MV-4-11 (cell line): Measurements from ENCODE around the gene TARS3.
"Not testable (repeated sequence)": the region's sequence is repeated elsewhere in the genome, so short reads cannot be mapped to it uniquely, and the experiment has no call there.

ENCODE experiments used
- DNase-seq: peaks from one replicate; lab custom pipeline; 2025; lab: John Stamatoyannopoulos, UW

TARS3 gene

GRCh38 chr15:101723874-101724674 is at the start of gene TARS3:
Gene TARS3 (minus strand): TSS chr15:101724473. CDS start chr15:101724387, 86 bp downstream.
- peak; percentile 76 for DNase-seq

DNA sequence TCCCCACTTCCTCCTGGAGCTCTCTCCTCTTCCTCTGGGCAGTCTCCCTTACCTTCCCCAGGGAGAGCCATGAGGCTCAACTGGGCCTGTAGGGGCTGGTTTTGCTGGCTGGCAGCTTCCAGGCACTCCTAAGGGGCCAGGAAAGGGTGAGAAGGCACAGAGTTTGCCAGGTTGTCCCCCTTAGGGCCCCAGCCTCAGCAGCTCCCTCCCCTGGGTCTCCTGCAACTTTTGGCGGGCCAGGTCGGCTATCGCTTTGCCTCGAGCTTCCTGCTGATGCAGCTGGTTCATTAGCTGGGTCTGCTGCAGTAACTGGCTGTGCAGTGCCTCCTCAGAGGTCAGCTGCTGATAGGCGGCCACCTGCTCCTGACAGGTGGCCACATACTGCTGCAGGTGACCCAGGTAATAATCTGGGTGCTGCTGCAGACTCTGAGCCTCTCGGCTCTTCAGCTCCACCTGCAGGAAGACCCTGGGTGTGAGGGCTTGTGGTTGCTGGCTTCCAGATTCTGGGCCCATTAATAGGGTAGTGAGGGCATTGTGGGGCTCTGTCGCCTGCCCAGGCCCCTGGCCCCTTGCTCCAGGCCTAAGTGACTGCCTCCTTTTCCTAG is 49.3 kb upstream of the TARS3 start:
- no peak for DNase-seq

DNA sequence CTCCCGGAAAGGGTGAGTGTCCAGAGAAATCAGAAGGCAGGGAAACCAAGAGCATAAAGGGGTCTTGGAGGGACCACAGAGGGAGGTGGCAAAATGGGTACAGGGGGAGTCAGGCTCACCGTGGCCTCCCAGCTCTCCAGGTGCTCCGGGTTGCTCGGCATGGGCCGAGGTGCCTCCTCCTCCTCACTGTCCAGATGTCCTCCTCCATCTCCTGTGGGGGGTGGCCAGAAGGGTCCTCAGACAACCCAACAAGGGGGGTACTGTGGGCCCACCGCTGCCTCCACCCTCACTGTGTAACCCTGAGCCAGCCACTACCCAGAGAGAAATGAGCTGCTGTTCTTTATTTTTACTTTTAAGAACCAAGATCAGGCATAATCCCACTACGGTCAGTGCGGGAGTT is 48.6 kb upstream of the TARS3 start:
- no peak for DNase-seq

GRCh38 chr15:101767083-101767640 is 42.9 kb upstream of the TARS3 start:
- not testable (repeated sequence) for DNase-seq

DNA sequence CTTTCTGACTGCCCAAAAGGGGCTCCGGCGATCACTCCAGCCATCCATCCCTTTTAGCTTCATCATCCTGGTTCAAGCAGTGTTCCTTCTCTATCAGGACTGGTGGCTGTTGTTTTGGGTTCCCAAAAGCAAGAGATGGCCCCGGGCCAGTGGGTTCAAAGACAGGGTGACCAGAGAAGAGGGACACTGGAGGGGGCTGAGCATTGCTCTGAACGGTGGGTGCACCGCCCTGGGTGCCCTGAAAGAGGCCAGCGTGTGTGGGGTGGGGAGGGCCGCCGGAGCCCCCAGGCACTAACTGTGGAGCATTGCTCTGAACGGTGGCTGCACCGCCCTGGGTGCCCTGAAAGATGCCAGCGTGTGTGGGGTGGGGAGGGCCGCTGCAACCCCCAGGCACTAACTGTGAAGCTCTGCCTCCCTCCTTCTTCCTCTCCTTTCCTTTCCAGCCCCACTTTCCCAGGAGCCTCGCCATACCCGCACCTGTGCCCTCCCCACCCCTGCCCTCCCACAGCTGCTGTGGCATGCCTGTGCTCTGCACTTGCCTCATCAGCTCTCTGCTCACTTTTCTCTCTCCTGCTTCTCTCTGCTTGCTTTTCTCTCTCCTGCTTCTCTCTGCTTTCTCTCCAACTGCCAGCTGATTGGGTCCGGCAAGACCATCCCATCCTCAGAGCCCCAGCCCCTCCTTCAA is 41.6 kb upstream of the TARS3 start:
- no peak for DNase-seq

- not testable (repeated sequence) for DNase-seq
These were observed 41.0 kb upstream of the TARS3 start for GRCh38 chr15:101765340-101765671.

DNA sequence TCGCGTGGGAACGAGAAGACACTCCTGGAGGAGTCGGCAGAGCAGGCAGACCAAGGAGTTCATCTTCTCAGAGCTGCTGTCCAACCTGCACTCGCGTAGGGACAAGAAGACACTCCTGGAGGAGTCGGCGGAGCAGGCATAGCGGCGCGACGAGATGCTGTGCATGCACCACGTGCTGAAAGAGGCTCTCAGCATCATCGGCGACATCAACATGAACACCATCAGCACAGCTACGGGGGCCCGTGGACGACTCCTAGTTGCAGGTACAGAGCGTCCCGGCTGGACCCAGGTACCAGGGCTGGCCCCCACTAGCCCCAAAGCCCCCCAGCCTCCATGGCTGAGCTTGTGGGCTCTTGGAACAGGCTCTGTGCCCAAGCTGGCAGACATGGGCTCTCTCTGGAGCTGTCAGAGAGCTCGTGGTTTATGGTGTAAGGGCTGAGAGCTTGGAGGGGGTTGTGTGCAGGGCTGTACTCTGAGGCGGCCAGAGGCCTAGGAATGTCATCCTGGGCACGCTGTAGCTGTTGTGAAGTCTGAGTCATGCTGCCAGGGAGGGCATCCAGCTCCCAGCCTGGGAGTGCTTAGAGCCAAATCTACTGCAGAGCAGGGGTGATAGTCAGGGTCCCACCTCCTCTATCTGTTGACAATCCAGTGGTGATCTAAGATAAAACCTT is 40.5 kb upstream of the TARS3 start:
- not testable (repeated sequence) for DNase-seq

DNA sequence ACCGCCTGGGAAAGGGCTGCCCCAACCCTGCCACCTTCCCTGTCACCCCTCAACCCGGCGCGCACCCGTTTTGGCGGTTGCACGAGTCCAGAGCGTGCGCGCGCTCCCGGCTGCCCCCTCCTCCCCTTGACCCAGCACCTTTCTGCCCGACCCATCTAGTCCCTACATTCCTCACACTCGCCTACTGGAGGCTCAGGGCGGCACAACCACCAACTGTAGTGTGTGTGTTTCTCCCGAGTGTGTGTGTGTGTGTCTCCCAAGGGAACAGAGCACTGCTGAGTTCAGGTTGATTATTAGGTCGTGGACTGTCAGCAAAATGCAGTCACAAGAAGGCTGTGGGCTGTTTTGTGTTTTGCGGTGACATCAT is 22.4 kb upstream of the TARS3 start:
- not testable (repeated sequence) for DNase-seq

DNA sequence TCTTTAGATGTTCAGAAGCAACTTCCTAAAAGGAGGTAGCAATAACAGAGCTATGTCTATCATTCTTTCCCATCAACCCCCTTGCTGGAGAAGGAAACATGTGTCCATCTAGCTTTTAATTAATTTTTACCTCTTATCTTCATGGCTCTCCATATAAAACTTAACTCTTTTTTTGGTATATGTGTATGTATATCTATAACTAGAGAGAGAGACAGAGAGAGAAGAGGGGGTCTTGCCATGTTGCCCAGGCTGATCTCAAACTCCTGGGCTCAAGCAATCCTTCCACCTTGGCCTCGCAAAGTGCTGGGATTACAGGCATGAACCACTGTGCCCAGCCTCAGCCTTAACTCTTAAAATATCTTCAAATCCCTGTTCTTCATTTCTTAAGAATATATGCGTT is 10.6 kb upstream of the TARS3 start:
- not testable (repeated sequence) for DNase-seq

GRCh38 chr15:101733545-101733944 is 9.3 kb upstream of the TARS3 start:
- DNase-seq: no peak

GRCh38 chr15:101732772-101733171 is 8.5 kb upstream of the TARS3 start:
- DNase-seq: no peak

- DNase-seq: no peak
These were observed 7.5 kb upstream of the TARS3 start for GRCh38 chr15:101731746-101732145.

GRCh38 chr15:101727186-101727585 is 2.9 kb upstream of the TARS3 start:
- DNase-seq: no peak

DNA sequence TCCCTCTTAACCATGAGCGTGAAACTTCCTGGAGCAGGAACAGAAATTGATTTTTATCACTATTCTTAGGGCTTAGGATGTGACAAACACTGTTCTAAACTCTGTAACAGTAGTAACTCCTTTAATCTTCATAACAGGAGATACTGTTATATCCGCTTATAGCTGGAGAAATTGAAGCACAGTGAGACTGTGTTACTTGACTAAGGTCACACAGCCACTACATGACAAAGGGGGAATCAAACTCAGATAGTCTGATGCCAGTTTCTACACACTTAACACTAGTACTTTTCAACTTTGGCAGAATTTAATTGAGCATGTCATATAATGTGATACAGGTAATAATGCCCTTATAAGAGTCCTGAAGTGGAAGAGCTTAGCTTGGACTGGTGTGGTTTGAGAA is 800 bp upstream of the TARS3 start:
- no peak for DNase-seq

DNA sequence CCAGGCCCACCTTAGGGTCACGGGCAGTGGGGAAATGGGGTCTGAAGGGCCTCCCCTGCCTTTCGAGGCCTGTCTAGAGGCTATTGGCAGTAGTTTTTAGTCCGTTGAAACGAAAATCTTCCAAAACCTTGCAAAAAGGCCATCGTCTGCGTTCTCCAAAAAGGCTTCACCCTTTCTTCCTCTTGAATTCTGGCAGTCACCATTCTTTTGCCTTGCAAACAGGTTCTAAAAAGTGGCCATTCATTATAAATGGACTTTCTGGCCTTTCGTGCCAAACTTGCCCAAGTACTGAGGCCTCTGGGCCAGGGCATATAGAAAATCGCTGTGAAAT is 367 bp upstream of the TARS3 start:
- DNase-seq: no peak

DNA sequence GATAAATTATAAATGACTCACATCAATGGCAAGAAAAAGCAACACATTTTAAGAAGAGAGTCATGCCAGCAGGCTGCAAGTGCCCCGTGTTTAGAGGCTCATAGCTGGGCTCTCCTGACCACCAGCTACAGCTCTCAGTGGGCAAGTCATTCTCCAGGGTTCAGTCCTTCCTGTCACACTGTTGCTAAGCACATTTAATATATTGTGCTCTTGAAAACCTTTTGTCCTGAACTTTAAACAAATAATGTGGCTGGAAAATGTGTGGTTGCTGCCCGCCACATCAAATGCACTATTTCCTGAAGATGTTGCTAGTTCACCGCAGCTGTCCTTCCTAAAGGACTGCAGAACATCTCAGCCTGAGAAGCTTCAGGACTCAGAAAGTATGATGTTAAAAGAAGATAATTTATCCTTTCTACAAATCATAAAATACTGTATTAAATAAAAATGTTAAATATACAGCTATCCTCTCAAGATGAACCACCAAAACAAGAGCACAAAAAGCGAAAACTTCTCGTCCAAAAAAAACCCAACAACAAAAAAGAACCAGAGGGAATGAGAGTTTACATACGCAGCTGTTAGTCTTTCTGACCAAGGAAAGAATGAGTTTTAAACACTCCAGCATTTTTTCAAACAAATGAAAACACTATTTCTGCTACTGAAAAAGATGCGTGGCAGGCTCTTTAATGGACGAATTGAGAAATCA is 951 bp downstream of the TARS3 start:
- peak; percentile 38 for DNase-seq

GRCh38 chr15:101718896-101719295 is 5.4 kb downstream of the TARS3 start:
- no peak for DNase-seq

GRCh38 chr15:101712078-101712477 is 12.2 kb downstream of the TARS3 start:
- DNase-seq: no peak

- DNase-seq: no peak
These were observed 13.5 kb downstream of the TARS3 start for GRCh38 chr15:101710806-101711205.

DNA sequence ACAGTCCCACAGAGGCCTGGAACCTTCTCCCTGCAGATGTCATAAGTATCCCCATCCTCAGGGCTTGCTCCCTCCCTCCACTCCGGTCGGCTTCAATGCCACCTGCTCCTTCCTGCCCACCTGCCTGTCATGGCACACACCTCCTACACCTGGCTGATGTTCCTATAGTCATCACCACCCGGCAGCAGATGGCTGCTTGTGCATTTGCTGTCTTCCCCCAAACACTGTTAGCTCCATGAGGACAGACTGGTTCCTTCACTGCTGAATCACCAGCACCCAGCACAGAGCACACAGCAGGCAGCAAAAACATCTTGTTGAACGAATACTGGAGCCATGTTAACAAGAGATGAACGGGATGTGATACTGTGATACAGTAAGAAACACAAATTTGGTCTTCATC is 14.8 kb downstream of the TARS3 start:
- no peak for DNase-seq

DNA sequence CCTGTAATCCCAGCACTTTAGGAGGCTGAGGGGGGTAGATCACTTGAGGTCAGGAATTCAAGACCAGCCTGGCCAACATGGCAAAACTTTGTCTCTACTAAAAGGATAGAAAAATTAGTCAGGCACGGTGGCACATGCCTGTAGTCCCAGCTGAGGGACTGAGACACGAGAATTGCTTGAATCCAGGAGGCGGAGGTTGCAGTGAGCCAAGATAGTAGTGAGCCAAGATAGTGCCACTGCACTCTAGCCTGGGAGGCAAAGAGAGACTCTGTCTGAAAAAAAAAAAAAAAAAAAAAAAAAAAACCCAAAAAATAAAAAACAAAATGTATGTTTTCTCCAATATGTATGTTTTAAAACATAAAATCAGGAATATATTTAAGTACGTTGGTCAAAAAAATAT is 16.3 kb downstream of the TARS3 start:
- DNase-seq: no peak

GRCh38 chr15:101702077-101702476 is 22.2 kb downstream of the TARS3 start:
- no peak for DNase-seq
